HCT116 (cell line): ENCODE results near the gene CALN1. TPM values are rescaled to one million over a fixed set of nuclear protein-coding genes. Genes with fewer than 3 reads are reported as not detected.

Experiments used
- ATAC-seq: fragments of 200-7000 bp; cut with Tn5 transposase; 2 replicates; pipeline ENCODE4 v1.9.1; 2020; ENCODE audit warnings: mild to moderate bottlenecking, moderate library complexity
- BruUV-seq: library from RNA; stranded (reverse); fragments of 400-500 nt; replicated peaks from 2 replicates; lab custom pipeline; 2021; lab: Mats Ljungman, UMichigan
- CTCF ChIA-PET: fragments of 300-600 bp; sonication (Branson Sonifier 250); formaldehyde crosslinking; loops from one replicate; lab custom pipeline; 2021; ENCODE audit warnings: antibody characterized with exemption; lab: Charles Lee
- POLR2A ChIA-PET: fragments of 300-600, 350-600 bp; sonication (Branson Sonifier 250); formaldehyde crosslinking; loops from one replicate; lab custom pipeline; 2021; ENCODE audit warnings: antibody characterized with exemption; lab: Charles Lee
- RAD21 ChIA-PET, 2 experiments: fragments of 300-600 bp; sonication (Branson Sonifier 250); formaldehyde crosslinking; loops; one replicate each; lab custom pipeline; 2023; ENCODE audit warnings: low total read pairs in 2 of 2; ENCODE audit not compliant: uncharacterized antibody in 2 of 2, unreplicated experiment in 2 of 2, low non-redundant PET in 1 of 2; lab: Charles Lee
- DNase-seq: peaks from one replicate; pipeline ENCODE4 v3.0.0-alpha.2; 2010; ENCODE audit warnings: low read depth, low spot score
- H2AFZ ChIP-seq: fragments of 200-600 bp; shearing (Covaris generic), sonication (generic); 2 replicates; pipeline ENCODE4 v1.6.1; 2017; ENCODE audit warnings: low read depth, mixed run types, mixed read lengths, antibody characterized with exemption, low read length; ENCODE audit not compliant: poor library complexity, severe bottlenecking
- H3K27ac ChIP-seq: 2 replicates; pipeline ENCODE4 v1.5.1; 2012; ENCODE audit warnings: low read depth, low read length
- H3K27me3 ChIP-seq: fragments of 200-600 bp; sonication (generic); 2 replicates; pipeline ENCODE4 v1.6.1; 2016; ENCODE audit warnings: mixed run types, low read length, mixed read lengths; ENCODE audit not compliant: insufficient read depth
- H3K36me3 ChIP-seq, 2 experiments: fragments of 200-500 bp in 1 of 2; fragments of 200-600 bp in 1 of 2; sonication (Bioruptor generic) in 1 of 2; sonication (generic) in 1 of 2; 2 replicates each; pipeline versions ENCODE4 v1.5.1 to v1.6.1; 2014 to 2016; ENCODE audit warnings: low read length in 2 of 2, inconsistent platforms in 1 of 2, mixed read lengths in 1 of 2, mixed run types in 1 of 2; ENCODE audit not compliant: insufficient read depth in 2 of 2, control insufficient read depth in 1 of 2
- H3K4me1 ChIP-seq, 2 experiments: fragments of 200-600 bp in 1 of 2; sonication (generic) in 1 of 2; 2 replicates each; pipeline versions ENCODE4 v1.5.1 to v1.6.1; 2012 to 2017; ENCODE audit warnings: low read length in 2 of 2, inconsistent platforms in 1 of 2, mild to moderate bottlenecking in 1 of 2, mixed read lengths in 1 of 2, mixed run types in 1 of 2, moderate library complexity in 1 of 2; ENCODE audit not compliant: insufficient read depth in 2 of 2, control insufficient read depth in 1 of 2
- H3K4me2 ChIP-seq: fragments of 200-600 bp; sonication (generic); 2 replicates; pipeline ENCODE4 v1.6.1; 2017; ENCODE audit warnings: mixed run types, low read length, mixed read lengths
- H3K4me3 ChIP-seq, 2 experiments: fragments of 200-600 bp in 1 of 2; sonication (generic) in 1 of 2; replicated peaks in 1 of 2; 2 replicates each; pipeline ENCODE4 v1.5.1; 2011 to 2016; ENCODE audit warnings: low read length in 2 of 2, control low read depth in 1 of 2, low read depth in 1 of 2, mild to moderate bottlenecking in 1 of 2, mixed read lengths in 1 of 2, mixed run types in 1 of 2
- H3K79me2 ChIP-seq: fragments of 200-600 bp; sonication (generic); 2 replicates; pipeline ENCODE4 v1.6.1; 2017; ENCODE audit warnings: mild to moderate bottlenecking, mixed run types, low read length, moderate library complexity, mixed read lengths; ENCODE audit not compliant: insufficient read depth
- H3K9ac ChIP-seq: fragments of 200-600 bp; sonication (generic); 2 replicates; pipeline ENCODE4 v1.6.1; 2016; ENCODE audit warnings: low read length, mixed read lengths
- H3K9me2 ChIP-seq: fragments of 200-600 bp; sonication (generic), shearing (Covaris generic); 2 replicates; pipeline ENCODE4 v1.6.1; 2017; ENCODE audit warnings: mixed run types, mild to moderate bottlenecking, moderate library complexity; ENCODE audit not compliant: insufficient read depth
- H3K9me3 ChIP-seq, 2 experiments: fragments of 200-500 bp in 1 of 2; fragments of 200-600 bp in 1 of 2; sonication (Bioruptor generic) in 1 of 2; sonication (generic) in 1 of 2; 2 replicates each; pipeline ENCODE4 v1.6.1; 2014 to 2017; ENCODE audit warnings: low read length in 2 of 2, mixed read lengths in 2 of 2, inconsistent platforms in 1 of 2, low read depth in 1 of 2, mild to moderate bottlenecking in 1 of 2, mixed run types in 1 of 2, moderate library complexity in 1 of 2; ENCODE audit not compliant: control insufficient read depth in 1 of 2, insufficient read depth in 1 of 2
- H4K20me1 ChIP-seq: fragments of 200-600 bp; sonication (generic), shearing (Covaris generic); 2 replicates; pipeline ENCODE4 v1.6.1; 2017; ENCODE audit warnings: mixed run types, mild to moderate bottlenecking, moderate library complexity; ENCODE audit not compliant: insufficient read depth
- CBX3 ChIP-seq: IDR thresholded peaks from 2 replicates; pipeline ENCODE4 v1.6.1; 2012; ENCODE audit warnings: low read depth
- CEBPB ChIP-seq: IDR thresholded peaks from 2 replicates; pipeline ENCODE4 v1.6.1; 2012; ENCODE audit warnings: low read depth
- CTCF ChIP-seq, 3 experiments: fragments of 200-600 bp in 1 of 3; sonication (generic) in 1 of 3; IDR thresholded peaks in 2 of 3; conservative IDR thresholded peaks in 1 of 3; 2 replicates each; pipeline ENCODE4 v1.5.1; 2012 to 2017; ENCODE audit warnings: low read depth in 2 of 3, low read length in 2 of 3, antibody characterized with exemption in 1 of 3, borderline replicate concordance in 1 of 3, control low read depth in 1 of 3, mild to moderate bottlenecking in 1 of 3, mixed read lengths in 1 of 3, mixed run types in 1 of 3, moderate library complexity in 1 of 3; ENCODE audit not compliant: insufficient read depth in 1 of 3
- EGR1 ChIP-seq: IDR thresholded peaks from 2 replicates; pipeline ENCODE4 v1.6.1; 2012; ENCODE audit warnings: low read depth
- ELF1 ChIP-seq: IDR thresholded peaks from 2 replicates; pipeline ENCODE4 v1.6.1; 2012; ENCODE audit warnings: low read depth, borderline replicate concordance
- EZH2 ChIP-seq: fragments of 200-600 bp; sonication (generic); IDR thresholded peaks from 2 replicates; pipeline ENCODE4 v1.6.1; 2017; ENCODE audit warnings: antibody characterized with exemption, mixed run types
- EZH2phosphoT487 ChIP-seq: fragments of 200-600 bp; IDR thresholded peaks from 2 replicates; pipeline ENCODE4 v1.6.1; 2018; ENCODE audit warnings: antibody characterized with exemption, borderline replicate concordance
- FOSL1 ChIP-seq: IDR thresholded peaks from 2 replicates; pipeline ENCODE4 v1.6.1; 2012; ENCODE audit warnings: low read depth
- JUND ChIP-seq: IDR thresholded peaks from 2 replicates; pipeline ENCODE4 v1.6.1; 2012
- POLR2A ChIP-seq: IDR thresholded peaks from 2 replicates; pipeline ENCODE4 v1.7.0; 2011; ENCODE audit warnings: borderline replicate concordance; ENCODE audit not compliant: insufficient read depth, insufficient read length; ENCODE audit errors: extremely low read depth
- POLR2AphosphoS5 ChIP-seq: IDR thresholded peaks from 2 replicates; pipeline ENCODE4 v1.6.1; 2011; ENCODE audit warnings: mild to moderate bottlenecking, low read depth, low read length, moderate library complexity
- RAD21 ChIP-seq: IDR thresholded peaks from 2 replicates; pipeline ENCODE4 v1.6.1; 2012; ENCODE audit warnings: low read depth, mild to moderate bottlenecking
- SIN3A ChIP-seq: IDR thresholded peaks from 2 replicates; pipeline ENCODE4 v1.6.1; 2012; ENCODE audit warnings: low read depth
- SP1 ChIP-seq: IDR thresholded peaks from 2 replicates; pipeline ENCODE4 v1.6.1; 2012; ENCODE audit warnings: low read depth
- TCF7L2 ChIP-seq: IDR thresholded peaks from 2 replicates; pipeline ENCODE4 v1.7.0; 2011; ENCODE audit warnings: borderline replicate concordance, inconsistent platforms; ENCODE audit not compliant: insufficient read depth, insufficient read length; ENCODE audit errors: extremely low read depth
- YY1 ChIP-seq: IDR thresholded peaks from 2 replicates; pipeline ENCODE4 v1.6.1; 2011; ENCODE audit warnings: low read length, low read depth, moderate library complexity, mild to moderate bottlenecking; ENCODE audit not compliant: insufficient replicate concordance; ENCODE audit errors: extremely low read depth
- ZFX ChIP-seq: fragments of 450-650 bp; IDR thresholded peaks from 2 replicates; pipeline ENCODE4 v1.6.1; 2017
- ZNF274 ChIP-seq: fragments of 200-500 bp; sonication (Bioruptor generic); IDR thresholded peaks from 2 replicates; pipeline ENCODE4 v1.6.1; 2014; ENCODE audit warnings: mild to moderate bottlenecking, low read depth, low read length, inconsistent platforms
- intact Hi-C: fragments of 100-400 bp; cut with micrococcal nuclease; formaldehyde crosslinking; loops from 2 replicates; pipeline ENCODE4 v1.10.0; 2022
- total RNA-seq: library from RNA; stranded (reverse); gene quantifications from one replicate; pipeline ENCODE4 v1.2.1, GENCODE V29; 2021; ENCODE audit not compliant: unreplicated experiment
- TF ChIP-seq, protein P1 (sequence below): IDR thresholded peaks from 2 replicates; pipeline ENCODE4 v1.6.1; 2012; ENCODE audit warnings: low read depth

CALN1 gene
- total RNA-seq, 1 experiment from 2014 or later, result 0.17 TPM

- Histone ChIP-seq H3K36me3 (no peaks in the 10 kb centered on the region; a peak in 1 of 4 replicates), H4K20me1 (no peaks in the 10 kb centered on the region), H2AFZ (no peak overlapping the region), H3K9me2 (no peaks in the 10 kb centered on the region), H3K9me3 (no peaks in the 10 kb centered on the region; a peak in 1 of 4 replicates), H3K79me2 (no peaks in the 10 kb centered on the region), H3K27ac (no peak overlapping the region), H3K4me3 (no peak overlapping the region), H3K27me3 (no peaks in the 10 kb centered on the region), H3K4me1 (no peaks in the 10 kb centered on the region), H3K9ac (no peak overlapping the region), H3K4me2 (no peak overlapping the region)
- ChIA-PET RAD21 (no interaction called here), CTCF (no interaction called here), POLR2A (no interaction called here)
- no peak for TF ChIP-seq TCF7L2
- TF ChIP-seq EGR1, result no peak
- no peak for TF ChIP-seq CBX3
- TF ChIP-seq POLR2AphosphoS5, result no peak
- no peak for TF ChIP-seq CTCF (IDR thresholded peaks at IDR 0.05 in 2 of 3, conservative IDR thresholded peaks at IDR 0.05 in 1 of 3; ENCODE audit: borderline replicate concordance in 1 of 3, insufficient read depth in 1 of 3, low read depth in 2 of 3, low read length in 2 of 3)
- TF ChIP-seq ZNF274, result no peak
- no peak for TF ChIP-seq POLR2A
- TF ChIP-seq RAD21, result no peak
- TF ChIP-seq EZH2phosphoT487, result no peak
- TF ChIP-seq, protein P1, sequence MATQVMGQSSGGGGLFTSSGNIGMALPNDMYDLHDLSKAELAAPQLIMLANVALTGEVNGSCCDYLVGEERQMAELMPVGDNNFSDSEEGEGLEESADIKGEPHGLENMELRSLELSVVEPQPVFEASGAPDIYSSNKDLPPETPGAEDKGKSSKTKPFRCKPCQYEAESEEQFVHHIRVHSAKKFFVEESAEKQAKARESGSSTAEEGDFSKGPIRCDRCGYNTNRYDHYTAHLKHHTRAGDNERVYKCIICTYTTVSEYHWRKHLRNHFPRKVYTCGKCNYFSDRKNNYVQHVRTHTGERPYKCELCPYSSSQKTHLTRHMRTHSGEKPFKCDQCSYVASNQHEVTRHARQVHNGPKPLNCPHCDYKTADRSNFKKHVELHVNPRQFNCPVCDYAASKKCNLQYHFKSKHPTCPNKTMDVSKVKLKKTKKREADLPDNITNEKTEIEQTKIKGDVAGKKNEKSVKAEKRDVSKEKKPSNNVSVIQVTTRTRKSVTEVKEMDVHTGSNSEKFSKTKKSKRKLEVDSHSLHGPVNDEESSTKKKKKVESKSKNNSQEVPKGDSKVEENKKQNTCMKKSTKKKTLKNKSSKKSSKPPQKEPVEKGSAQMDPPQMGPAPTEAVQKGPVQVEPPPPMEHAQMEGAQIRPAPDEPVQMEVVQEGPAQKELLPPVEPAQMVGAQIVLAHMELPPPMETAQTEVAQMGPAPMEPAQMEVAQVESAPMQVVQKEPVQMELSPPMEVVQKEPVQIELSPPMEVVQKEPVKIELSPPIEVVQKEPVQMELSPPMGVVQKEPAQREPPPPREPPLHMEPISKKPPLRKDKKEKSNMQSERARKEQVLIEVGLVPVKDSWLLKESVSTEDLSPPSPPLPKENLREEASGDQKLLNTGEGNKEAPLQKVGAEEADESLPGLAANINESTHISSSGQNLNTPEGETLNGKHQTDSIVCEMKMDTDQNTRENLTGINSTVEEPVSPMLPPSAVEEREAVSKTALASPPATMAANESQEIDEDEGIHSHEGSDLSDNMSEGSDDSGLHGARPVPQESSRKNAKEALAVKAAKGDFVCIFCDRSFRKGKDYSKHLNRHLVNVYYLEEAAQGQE, result no peak
- TF ChIP-seq SIN3A, result no peak
- TF ChIP-seq ELF1, result no peak
- TF ChIP-seq CEBPB, result no peak
- no peak for TF ChIP-seq FOSL1
- TF ChIP-seq YY1, result no peak
- TF ChIP-seq JUND, result no peak
- TF ChIP-seq ZFX, result no peak
- no peak for TF ChIP-seq EZH2
- TF ChIP-seq SP1, result no peak
- no TSS peak for BruUV-seq
- intact Hi-C loops, result no loop called here
- ATAC-seq (no peak), DNase-seq (no peak)
Observed at GRCh38 chr7:72176875-72177274, 235.3 kb downstream of the CALN1 start.
